Cardiac septum (tissue), 1 donor: Measurements from ENCODE around the gene CEP63. TPM values are rescaled to one million over a fixed set of nuclear protein-coding genes. Genes with fewer than 3 reads are reported as not detected.
A peak's percentile ranks its signal among the peaks of the same experiment; 100 is the strongest.
"Not testable (repeated sequence)": the region's sequence is repeated elsewhere in the genome, so short reads cannot be mapped to it uniquely, and the experiment has no call there.

Experiments
- DNase-seq: peaks from one replicate; pipeline ENCODE4 v3.0.0-alpha.2; 2020; ENCODE audit warnings: low spot score
- intact Hi-C: fragments of 100-400 bp; cut with DNase I; formaldehyde crosslinking; loops from one replicate; pipeline ENCODE4 v1.14.0; 2022
- total RNA-seq: library from RNA; stranded (reverse); fragmentation: NEBNext Ultra II Directional; extraction: Animal tissue kit (Norgen Biotek cat#: 25700); gene quantifications from one replicate; pipeline ENCODE4 v1.2.1, GENCODE V29; 2021
- donor health status: DM: no; HTN: no; CAD: no.

CEP63 gene
- total RNA-seq, 1 donor from 2014 or later, result 32.1 TPM

- DNase-seq, result no peak
- intact Hi-C loops, result no loop called here
Measured at GRCh38 chr3:134552784-134553183, 66.9 kb downstream of the CEP63 start.

- intact Hi-C loops, result no loop called here
- no peak for DNase-seq
Measured at GRCh38 chr3:134559591-134559990, 73.7 kb downstream of the CEP63 start.

GRCh38 chr3:134562055-134562454, 76.2 kb downstream of the CEP63 start:
- no peak for DNase-seq
- intact Hi-C loops, result no loop called here

- no peak for DNase-seq
- intact Hi-C loops, result no loop called here
Measured at GRCh38 chr3:134563601-134564000, 77.7 kb downstream of the CEP63 start.

GRCh38 chr3:134564991-134565390, 79.1 kb downstream of the CEP63 start:
- DNase-seq, result no peak
- intact Hi-C loops, result no loop called here

GRCh38 chr3:134567605-134568004, 81.7 kb downstream of the CEP63 start:
- DNase-seq, result no peak
- intact Hi-C loops, result no loop called here

GRCh38 chr3:134568790-134569189, 82.9 kb downstream of the CEP63 start:
- no peak for DNase-seq
- intact Hi-C loops, result no loop called here

- DNase-seq, intact Hi-C loops: not testable (repeated sequence)
Measured at GRCh38 chr3:134569899-134570298, 84.0 kb downstream of the CEP63 start.

- intact Hi-C loops, result no loop called here
- no peak for DNase-seq
Measured at GRCh38 chr3:134576426-134576825, 90.6 kb downstream of the CEP63 start.

GRCh38 chr3:134576831-134577230, 91.0 kb downstream of the CEP63 start:
- no peak for DNase-seq
- intact Hi-C loops, result no loop called here

- intact Hi-C loops, result no loop called here
Measured at GRCh38 chr3:134579141-134579665, 93.3 kb downstream of the CEP63 start.

GRCh38 chr3:134590766-134591165, 104.9 kb downstream of the CEP63 start:
- DNase-seq, result no peak
- intact Hi-C loops, result loop anchor here (5.0 kb wide), 1 partner anchor 1112 kb away; no protein-coding TSS in a partner anchor

More at GRCh38 chr3:134579141-134579665, 93.3 kb downstream of the CEP63 start:
- DNase-seq, result no peak

GRCh38 chr3:134592806-134593205, 106.9 kb downstream of the CEP63 start:
- intact Hi-C loops, result loop anchor here (5.0 kb wide), 1 partner anchor 1109 kb away; no protein-coding TSS in a partner anchor
- no peak for DNase-seq

GRCh38 chr3:134594331-134594741, 108.5 kb downstream of the CEP63 start:
- no peak for DNase-seq
- intact Hi-C loops, result loop anchor here (5.0 kb wide), 1 partner anchor 1108 kb away; no protein-coding TSS in a partner anchor

GRCh38 chr3:134594986-134595385, 109.1 kb downstream of the CEP63 start:
- not testable (repeated sequence) for DNase-seq
- intact Hi-C loops, result loop anchor here (5.0 kb wide), 2 partner anchors 907 to 1107 kb away; no protein-coding TSS in a partner anchor

GRCh38 chr3:134597390-134597970, 111.6 kb downstream of the CEP63 start:
- intact Hi-C loops, result loop anchor here (5.0 kb wide), 1 partner anchor 905 kb away; no protein-coding TSS in a partner anchor
- no peak for DNase-seq

- intact Hi-C loops, result loop anchor here (5.0 kb wide), 1 partner anchor 903 kb away; no protein-coding TSS in a partner anchor
- peak; percentile 75 for DNase-seq
Measured at GRCh38 chr3:134598763-134599545, 113.1 kb downstream of the CEP63 start.

- DNase-seq, result no peak
- intact Hi-C loops, result loop anchor here (2.0 to 5.0 kb wide), 2 partner anchors 155 to 1297 kb away; no protein-coding TSS in a partner anchor
Measured at GRCh38 chr3:134600206-134600605, 114.3 kb downstream of the CEP63 start.

GRCh38 chr3:134600685-134601463, 115.0 kb downstream of the CEP63 start:
- DNase-seq, result peak; percentile 88
- intact Hi-C loops, result loop anchor here (2.0 to 5.0 kb wide), 2 partner anchors 154 to 1296 kb away; no protein-coding TSS in a partner anchor
